Gastrocnemius medialis (tissue), 4 donors: ENCODE measurements around the gene TRIO.

Source experiments
- POLR2A ChIP-seq, 2 donors: fragments of 450-650 bp; IDR thresholded peaks; one replicate each; pipeline ENCODE4 v1.6.1; 2017; ENCODE audit warnings: antibody characterized with exemption in 2 of 2, mild to moderate bottlenecking in 2 of 2, moderate library complexity in 2 of 2
- TF ChIP-seq, protein P1 (sequence below), 5 experiments: fragments of 450-650 bp in 3 of 5; fragments of 200-600 bp in 2 of 5; sonication (generic) in 2 of 5; IDR thresholded peaks in 4 of 5; conservative IDR thresholded peaks in 1 of 5; 1 replicate in 4 of 5; 2 replicates in 1 of 5; pipeline ENCODE4 v1.5.1; 2016 to 2019; ENCODE audit warnings: antibody characterized with exemption in 5 of 5, mild to moderate bottlenecking in 3 of 5, moderate library complexity in 3 of 5

- TF ChIP-seq, protein P1, sequence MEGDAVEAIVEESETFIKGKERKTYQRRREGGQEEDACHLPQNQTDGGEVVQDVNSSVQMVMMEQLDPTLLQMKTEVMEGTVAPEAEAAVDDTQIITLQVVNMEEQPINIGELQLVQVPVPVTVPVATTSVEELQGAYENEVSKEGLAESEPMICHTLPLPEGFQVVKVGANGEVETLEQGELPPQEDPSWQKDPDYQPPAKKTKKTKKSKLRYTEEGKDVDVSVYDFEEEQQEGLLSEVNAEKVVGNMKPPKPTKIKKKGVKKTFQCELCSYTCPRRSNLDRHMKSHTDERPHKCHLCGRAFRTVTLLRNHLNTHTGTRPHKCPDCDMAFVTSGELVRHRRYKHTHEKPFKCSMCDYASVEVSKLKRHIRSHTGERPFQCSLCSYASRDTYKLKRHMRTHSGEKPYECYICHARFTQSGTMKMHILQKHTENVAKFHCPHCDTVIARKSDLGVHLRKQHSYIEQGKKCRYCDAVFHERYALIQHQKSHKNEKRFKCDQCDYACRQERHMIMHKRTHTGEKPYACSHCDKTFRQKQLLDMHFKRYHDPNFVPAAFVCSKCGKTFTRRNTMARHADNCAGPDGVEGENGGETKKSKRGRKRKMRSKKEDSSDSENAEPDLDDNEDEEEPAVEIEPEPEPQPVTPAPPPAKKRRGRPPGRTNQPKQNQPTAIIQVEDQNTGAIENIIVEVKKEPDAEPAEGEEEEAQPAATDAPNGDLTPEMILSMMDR (IDR thresholded peaks at IDR 0.05 in 4 of 5, conservative IDR thresholded peaks at IDR 0.05 in 1 of 5): no peak
- TF ChIP-seq POLR2A (IDR thresholded peaks at IDR 0.05): no peak
Observed at GRCh38 chr5:14460844-14461398, 317.8 kb downstream of the TRIO start.
